OCI-LY7 (cell line): Measurements from ENCODE around the gene ARHGAP19. TPM values are rescaled to one million over a fixed set of nuclear protein-coding genes. Genes with fewer than 3 reads are reported as not detected.

ENCODE experiments used
- BruUV-seq: library from RNA; stranded (reverse); fragments of 400-500 nt; replicated peaks from 2 replicates; lab custom pipeline; 2021; lab: Mats Ljungman, UMichigan
- CTCF ChIA-PET: fragments of 300-600 bp; sonication (Branson Sonifier 250); formaldehyde crosslinking; loops from one replicate; lab custom pipeline; 2022; ENCODE audit warnings: antibody characterized with exemption; ENCODE audit not compliant: unreplicated experiment; lab: Charles Lee
- POLR2A ChIA-PET: fragments of 300-600 bp; sonication (Branson Sonifier 250); formaldehyde crosslinking; loops from one replicate; lab custom pipeline; 2022; ENCODE audit warnings: antibody characterized with exemption; lab: Charles Lee
- DNase-seq: peaks from one replicate; pipeline ENCODE4 v3.0.0-alpha.2; 2015; ENCODE audit warnings: low spot score
- H2AFZ ChIP-seq: fragments of 200-600 bp; sonication (generic), shearing (Covaris generic); 2 replicates; pipeline ENCODE4 v1.6.1; 2014; ENCODE audit warnings: mild to moderate bottlenecking, antibody characterized with exemption, low read length, moderate library complexity
- H3K27ac ChIP-seq: fragments of 200-600 bp; sonication (generic); 2 replicates; pipeline ENCODE4 v1.5.1; 2014; ENCODE audit warnings: mixed run types, low read depth, mild to moderate bottlenecking, moderate library complexity, low read length, inconsistent platforms; ENCODE audit not compliant: poor library complexity, severe bottlenecking
- H3K36me3 ChIP-seq: fragments of 200-600 bp; sonication (generic); 2 replicates; pipeline ENCODE4 v1.6.1; 2014; ENCODE audit warnings: mild to moderate bottlenecking, antibody characterized with exemption, low read length, moderate library complexity, mixed read lengths; ENCODE audit not compliant: insufficient read depth
- H3K4me1 ChIP-seq: fragments of 200-600 bp; sonication (generic); 2 replicates; pipeline ENCODE4 v1.5.1; 2014; ENCODE audit warnings: mild to moderate bottlenecking, low read length; ENCODE audit not compliant: insufficient read depth, poor library complexity, severe bottlenecking
- H3K4me2 ChIP-seq: fragments of 200-600 bp; sonication (generic); 2 replicates; pipeline ENCODE4 v1.6.1; 2014; ENCODE audit warnings: mild to moderate bottlenecking, low read length
- H3K4me3 ChIP-seq: fragments of 200-600 bp; sonication (generic); 2 replicates; pipeline ENCODE4 v1.5.1; 2014; ENCODE audit warnings: mild to moderate bottlenecking, low read depth, low read length; ENCODE audit not compliant: poor library complexity, severe bottlenecking
- H3K79me2 ChIP-seq: fragments of 200-600 bp; sonication (generic); 2 replicates; pipeline ENCODE4 v1.6.1; 2016; ENCODE audit warnings: low read depth, mild to moderate bottlenecking, low read length, moderate library complexity, mixed read lengths; ENCODE audit not compliant: insufficient read depth
- H3K9me2 ChIP-seq: fragments of 200-600 bp; sonication (generic); 2 replicates; pipeline ENCODE4 v1.6.1; 2016; ENCODE audit warnings: mild to moderate bottlenecking, low read length, mixed read lengths; ENCODE audit not compliant: insufficient read depth
- H3K9me3 ChIP-seq: fragments of 200-600 bp; sonication (generic); 2 replicates; pipeline ENCODE4 v1.6.1; 2014; ENCODE audit warnings: mild to moderate bottlenecking, mixed run types, low read length, mixed read lengths
- H4K20me1 ChIP-seq: fragments of 200-600 bp; sonication (generic); 2 replicates; pipeline ENCODE4 v1.6.1; 2014; ENCODE audit warnings: mild to moderate bottlenecking, antibody characterized with exemption, low read length, moderate library complexity, mixed read lengths; ENCODE audit not compliant: insufficient read depth
- CTCF ChIP-seq: fragments of 200-600 bp; sonication (generic); conservative IDR thresholded peaks from 2 replicates; pipeline ENCODE4 v1.5.1; 2014; ENCODE audit warnings: mild to moderate bottlenecking, antibody characterized with exemption, low read length, moderate library complexity, mixed read lengths
- EZH2phosphoT487 ChIP-seq: fragments of 200-600 bp; sonication (generic); IDR thresholded peaks from 2 replicates; pipeline ENCODE4 v1.6.1; 2018; ENCODE audit warnings: low read depth, borderline replicate concordance, mild to moderate bottlenecking, mixed run types, antibody characterized with exemption, low read length, moderate library complexity, mixed read lengths
- intact Hi-C: fragments of 100-400 bp; cut with micrococcal nuclease; formaldehyde crosslinking; loops from one replicate; pipeline ENCODE4 v1.10.0; 2022; ENCODE audit not compliant: unreplicated experiment
- total RNA-seq, 2 experiments: library from RNA; depleted of rRNA in 1 of 2; stranded (reverse); fragments of >200 nt in 1 of 2; shearing (Covaris generic) in 1 of 2; gene quantifications; 2 replicates each; pipeline ENCODE4 v1.2.3, GENCODE V29; 2014 to 2022

The ARHGAP19 gene
- total RNA-seq, 2 experiments from 2014 or later: 34.1 to 60.5 TPM

DNA sequence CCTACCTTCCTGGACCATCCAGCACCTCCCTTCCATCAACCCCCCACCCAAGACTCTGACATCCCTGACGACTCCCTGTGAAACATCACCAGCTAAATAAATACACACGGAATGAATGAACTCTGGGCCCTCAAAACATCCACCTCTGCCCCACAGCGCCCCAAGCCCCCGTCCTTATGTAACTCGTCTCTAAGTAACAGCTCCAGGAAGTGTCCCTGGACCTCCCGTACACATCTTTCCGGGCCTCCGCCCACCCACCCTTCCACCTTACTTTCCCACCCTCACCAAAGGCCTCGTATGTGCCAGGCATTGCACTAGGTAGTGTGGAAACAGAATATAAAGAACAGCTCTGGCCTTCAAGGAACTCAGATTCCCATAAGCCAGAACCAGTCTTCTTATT lies 79.0 kb downstream of the ARHGAP19 start:
- Histone ChIP-seq H2AFZ (no peak overlapping the region), H4K20me1 (no peaks in the 10 kb centered on the region), H3K36me3 (no peaks in the 10 kb centered on the region), H3K9me2 (no peaks in the 10 kb centered on the region), H3K4me3 (no peak overlapping the region), H3K4me2 (no peak overlapping the region), H3K27ac (no peak overlapping the region), H3K4me1 (peaks cover 4% of the 10 kb centered on the region), H3K79me2 (no peaks in the 10 kb centered on the region), H3K9me3 (no peaks in the 10 kb centered on the region)
- ChIA-PET POLR2A (interaction anchor here (1.5 kb wide), 1 partner anchor 20 kb away, joined by 3 read pairs; no protein-coding TSS in a partner anchor), CTCF (interaction anchor here (0.7 kb wide), 1 partner anchor 694 kb away, joined by 7 read pairs; no protein-coding TSS in a partner anchor)
- DNase-seq: no peak
- BruUV-seq: no TSS peak
- TF ChIP-seq EZH2phosphoT487: no peak
- no peak for TF ChIP-seq CTCF
- intact Hi-C loops: no loop called here

DNA sequence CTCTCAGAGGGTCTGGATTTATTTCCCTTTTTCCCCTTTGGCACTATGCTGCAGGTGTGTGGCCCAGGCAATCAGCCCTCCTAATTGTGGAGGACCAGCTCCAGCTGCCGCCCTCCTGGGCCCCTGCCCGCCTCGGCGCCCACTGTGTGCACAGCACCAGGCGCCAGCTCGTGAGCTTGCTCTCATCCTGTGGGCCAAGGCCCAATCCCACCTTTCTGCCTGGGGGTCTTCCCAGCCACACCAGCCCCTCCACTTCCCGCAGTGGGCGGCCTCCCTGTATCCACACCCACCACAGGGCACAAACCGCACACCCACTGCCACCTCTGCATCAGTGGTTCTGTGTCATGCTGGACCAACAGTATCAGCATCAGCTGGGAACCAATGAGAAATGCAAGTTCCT lies 81.2 kb downstream of the ARHGAP19 start:
- no peak overlapping the region for H2AFZ ChIP-seq
- BruUV-seq: no TSS peak
- intact Hi-C loops: loop anchor here (2.0 kb wide), 1 partner anchor 130 kb away; no protein-coding TSS in a partner anchor
- ChIA-PET POLR2A (interaction anchor here (0.9 to 2.5 kb wide), 3 partner anchors 11 to 190 kb away, joined by 3 to 8 read pairs (median 3); no protein-coding TSS in a partner anchor), CTCF (interaction anchor here (1.3 to 2.4 kb wide), 3 partner anchors 10 to 139 kb away, joined by 3 to 9 read pairs (median 9); no protein-coding TSS in a partner anchor)
- DNase-seq: no peak
- no peak overlapping the region for H3K27ac ChIP-seq
- no peak overlapping the region for H3K4me2 ChIP-seq
- no peaks in the 10 kb centered on the region for H3K9me2 ChIP-seq
- peaks cover 16% of the 10 kb centered on the region for H3K4me1 ChIP-seq
- no peaks in the 10 kb centered on the region for H3K36me3 ChIP-seq
- no peak overlapping the region for H3K4me3 ChIP-seq
- no peaks in the 10 kb centered on the region for H3K9me3 ChIP-seq
- H3K79me2 ChIP-seq: no peaks in the 10 kb centered on the region
- no peaks in the 10 kb centered on the region for H4K20me1 ChIP-seq
- no peak for TF ChIP-seq CTCF
- TF ChIP-seq EZH2phosphoT487: no peak

DNA sequence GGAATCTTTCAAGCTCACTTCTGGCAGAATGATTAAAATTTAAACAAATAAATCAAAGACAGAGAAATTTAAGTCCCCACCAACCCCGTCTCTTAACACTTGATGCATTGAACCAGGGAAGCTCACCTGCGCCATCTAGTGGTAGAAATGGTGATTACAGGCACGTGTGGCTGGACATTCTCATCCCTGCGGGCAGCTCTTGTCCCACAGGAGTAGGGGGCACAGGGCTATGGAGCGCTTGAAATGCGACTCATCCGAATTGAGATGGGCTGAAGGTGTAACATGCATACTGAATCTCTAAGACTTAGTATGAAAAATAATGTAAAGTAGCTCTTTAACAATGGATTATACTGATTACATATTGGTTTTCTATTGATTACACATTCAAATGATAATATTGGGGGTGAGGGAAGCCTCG lies 81.9 kb downstream of the ARHGAP19 start:
- Histone ChIP-seq H3K4me1 (peaks cover 16% of the 10 kb centered on the region), H3K9me3 (no peaks in the 10 kb centered on the region), H3K4me3 (no peak overlapping the region), H3K36me3 (no peaks in the 10 kb centered on the region), H4K20me1 (no peaks in the 10 kb centered on the region), H2AFZ (no peak overlapping the region), H3K27ac (no peak overlapping the region), H3K9me2 (no peaks in the 10 kb centered on the region), H3K4me2 (no peak overlapping the region), H3K79me2 (no peaks in the 10 kb centered on the region)
- TF ChIP-seq EZH2phosphoT487 (no peak), CTCF (peak; percentile 100)
- intact Hi-C loops: loop anchor here (1.0 to 2.0 kb wide), 3 partner anchors 72 to 137 kb away; no protein-coding TSS in a partner anchor
- ChIA-PET CTCF (interaction anchor here (0.5 to 2.4 kb wide), 5 partner anchors 9 to 138 kb away, joined by 3 to 9 read pairs (median 4); no protein-coding TSS in a partner anchor), POLR2A (interaction anchor here (0.6 to 2.5 kb wide), 5 partner anchors 10 to 189 kb away, joined by 3 to 8 read pairs (median 3); no protein-coding TSS in a partner anchor)
- DNase-seq: peak; percentile 68
- no TSS peak for BruUV-seq
